PFSK-1 (cell line): ENCODE results near the gene UVRAG.

Experiments
- POLR2AphosphoS5 ChIP-seq: IDR thresholded peaks from 2 replicates; pipeline ENCODE4 v1.6.1; 2012; ENCODE audit warnings: low read depth, mild to moderate bottlenecking, control low read depth, low read length, moderate library complexity
- SIN3A ChIP-seq: IDR thresholded peaks from 2 replicates; pipeline ENCODE4 v1.6.1; 2012; ENCODE audit warnings: mild to moderate bottlenecking, low read length, moderate library complexity, borderline replicate concordance; ENCODE audit not compliant: insufficient read depth
- TAF1 ChIP-seq: IDR thresholded peaks from 2 replicates; pipeline ENCODE4 v1.6.1; 2012; ENCODE audit warnings: low read length, control low read depth, borderline replicate concordance; ENCODE audit not compliant: insufficient read depth
- TF ChIP-seq, protein P1 (sequence below), 2 experiments: IDR thresholded peaks; 2 replicates each; pipeline versions ENCODE4 v1.6.1 to v1.8.0; 2011 to 2012; ENCODE audit warnings: low read depth in 2 of 2, low read length in 2 of 2, control low read depth in 1 of 2, inconsistent platforms in 1 of 2, mild to moderate bottlenecking in 1 of 2, moderate library complexity in 1 of 2; ENCODE audit not compliant: insufficient read depth in 1 of 2

- TF ChIP-seq SIN3A (no peak), POLR2AphosphoS5 (no peak), TAF1 (no peak)
- TF ChIP-seq, protein P1, sequence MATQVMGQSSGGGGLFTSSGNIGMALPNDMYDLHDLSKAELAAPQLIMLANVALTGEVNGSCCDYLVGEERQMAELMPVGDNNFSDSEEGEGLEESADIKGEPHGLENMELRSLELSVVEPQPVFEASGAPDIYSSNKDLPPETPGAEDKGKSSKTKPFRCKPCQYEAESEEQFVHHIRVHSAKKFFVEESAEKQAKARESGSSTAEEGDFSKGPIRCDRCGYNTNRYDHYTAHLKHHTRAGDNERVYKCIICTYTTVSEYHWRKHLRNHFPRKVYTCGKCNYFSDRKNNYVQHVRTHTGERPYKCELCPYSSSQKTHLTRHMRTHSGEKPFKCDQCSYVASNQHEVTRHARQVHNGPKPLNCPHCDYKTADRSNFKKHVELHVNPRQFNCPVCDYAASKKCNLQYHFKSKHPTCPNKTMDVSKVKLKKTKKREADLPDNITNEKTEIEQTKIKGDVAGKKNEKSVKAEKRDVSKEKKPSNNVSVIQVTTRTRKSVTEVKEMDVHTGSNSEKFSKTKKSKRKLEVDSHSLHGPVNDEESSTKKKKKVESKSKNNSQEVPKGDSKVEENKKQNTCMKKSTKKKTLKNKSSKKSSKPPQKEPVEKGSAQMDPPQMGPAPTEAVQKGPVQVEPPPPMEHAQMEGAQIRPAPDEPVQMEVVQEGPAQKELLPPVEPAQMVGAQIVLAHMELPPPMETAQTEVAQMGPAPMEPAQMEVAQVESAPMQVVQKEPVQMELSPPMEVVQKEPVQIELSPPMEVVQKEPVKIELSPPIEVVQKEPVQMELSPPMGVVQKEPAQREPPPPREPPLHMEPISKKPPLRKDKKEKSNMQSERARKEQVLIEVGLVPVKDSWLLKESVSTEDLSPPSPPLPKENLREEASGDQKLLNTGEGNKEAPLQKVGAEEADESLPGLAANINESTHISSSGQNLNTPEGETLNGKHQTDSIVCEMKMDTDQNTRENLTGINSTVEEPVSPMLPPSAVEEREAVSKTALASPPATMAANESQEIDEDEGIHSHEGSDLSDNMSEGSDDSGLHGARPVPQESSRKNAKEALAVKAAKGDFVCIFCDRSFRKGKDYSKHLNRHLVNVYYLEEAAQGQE (IDR thresholded peaks at IDR 0.05; ENCODE audit: insufficient read depth in 1 of 2, low read depth in 2 of 2, low read length in 2 of 2): no peak
Measured at GRCh38 chr11:76120513-76121101, 305.6 kb downstream of the UVRAG start.
